CD8-positive, alpha-beta memory T cell (primary cell): ENCODE data around the gene FAT1. TPM values are rescaled to one million over a fixed set of nuclear protein-coding genes. Genes with fewer than 3 reads are reported as not detected.

Experiments used
- CTCF ChIA-PET: fragments of 350-600 bp; sonication (Branson Sonifier 250); formaldehyde crosslinking; loops from one replicate; lab custom pipeline; 2021; ENCODE audit warnings: antibody characterized with exemption; lab: Charles Lee
- POLR2A ChIA-PET: fragments of 350-600 bp; sonication (Branson Sonifier 250); formaldehyde crosslinking; loops from one replicate; lab custom pipeline; 2021; ENCODE audit warnings: antibody characterized with exemption; lab: Charles Lee
- DNase-seq, 5 donors: peaks; one replicate each; pipeline versions ENCODE4 v3.0.0 to v3.0.0-alpha.2; 2020 to 2022; ENCODE audit warnings: mixed read lengths in 1 of 5
- H3K27ac ChIP-seq: one replicate; pipeline ENCODE4 v1.7.0; 2013; ENCODE audit warnings: low read depth, mild to moderate bottlenecking, low read length, moderate library complexity
- H3K27me3 ChIP-seq: 2 replicates; pipeline ENCODE4 v1.7.0; 2013; ENCODE audit warnings: low read length, mild to moderate bottlenecking; ENCODE audit not compliant: insufficient read depth, poor library complexity, severe bottlenecking
- H3K36me3 ChIP-seq: 2 replicates; pipeline ENCODE4 v1.7.0; 2013; ENCODE audit warnings: mild to moderate bottlenecking, low read length, moderate library complexity; ENCODE audit not compliant: insufficient read depth
- H3K4me1 ChIP-seq: 2 replicates; pipeline ENCODE4 v1.7.0; 2013; ENCODE audit warnings: mild to moderate bottlenecking, low read length, moderate library complexity; ENCODE audit not compliant: insufficient read depth
- H3K4me3 ChIP-seq: 2 replicates; pipeline ENCODE4 v1.7.0; 2013; ENCODE audit warnings: mild to moderate bottlenecking, low read length
- H3K9me3 ChIP-seq: 2 replicates; pipeline ENCODE4 v1.7.0; 2013; ENCODE audit warnings: mild to moderate bottlenecking, low read length
- H3K27ac Mint-ChIP-seq, 8 donors: one replicate each; pipeline ENCODE4 v1.8.0; 2020 to 2021; ENCODE audit warnings: mixed read lengths in 8 of 8, mild to moderate bottlenecking in 6 of 8, inconsistent platforms in 3 of 8, moderate library complexity in 3 of 8
- H3K27me3 Mint-ChIP-seq, 2 donors: one replicate each; pipeline ENCODE4 v1.8.0; 2020 to 2021; ENCODE audit warnings: mixed read lengths in 2 of 2, mild to moderate bottlenecking in 1 of 2, moderate library complexity in 1 of 2
- H3K36me3 Mint-ChIP-seq, 3 donors: one replicate each; pipeline ENCODE4 v1.8.0; 2020 to 2021; ENCODE audit warnings: mixed read lengths in 3 of 3, inconsistent platforms in 1 of 3, mild to moderate bottlenecking in 1 of 3
- H3K4me1 Mint-ChIP-seq, 3 donors: one replicate each; pipeline ENCODE4 v1.8.0; 2020 to 2021; ENCODE audit warnings: mixed read lengths in 3 of 3, inconsistent platforms in 1 of 3, mild to moderate bottlenecking in 1 of 3
- H3K4me3 Mint-ChIP-seq, 7 donors: one replicate each; pipeline ENCODE4 v1.8.0; 2020 to 2021; ENCODE audit warnings: mixed read lengths in 7 of 7, mild to moderate bottlenecking in 6 of 7, moderate library complexity in 4 of 7, inconsistent platforms in 2 of 7
- H3K9me3 Mint-ChIP-seq, 5 donors: one replicate each; pipeline ENCODE4 v1.8.0; 2020 to 2022; ENCODE audit warnings: mixed read lengths in 5 of 5, mild to moderate bottlenecking in 3 of 5, moderate library complexity in 2 of 5, inconsistent platforms in 1 of 5
- polyA plus RNA-seq: library from polyadenylated mRNA; unstranded; fragments of 300-500 nt; fragmentation: Illumina TruSeq; gene quantifications from one replicate; pipeline ENCODE4 v1.2.3, GENCODE V29; 2021
- total RNA-seq, 2 experiments: library from RNA; stranded (reverse); gene quantifications; one replicate each; pipeline ENCODE4 v1.2.3, GENCODE V29; 2021

Gene FAT1
- total and polyA plus RNA-seq, 3 experiments from 2014 or later, result not detected

- Mint-ChIP-seq H3K27me3 (no peaks in the 10 kb centered on the region), H3K36me3 (no peaks in the 10 kb centered on the region), H3K27ac (no peak overlapping the region), H3K9me3 (peaks cover 3 to 8% (median 6%) of the 10 kb centered on the region in 5 donors), H3K4me1 (no peaks in the 10 kb centered on the region), H3K4me3 (no peak overlapping the region)
- Histone ChIP-seq H3K27me3 (no peaks in the 10 kb centered on the region), H3K4me3 (no peak overlapping the region), H3K36me3 (no peaks in the 10 kb centered on the region), H3K4me1 (no peaks in the 10 kb centered on the region), H3K27ac (no peak overlapping the region), H3K9me3 (no peaks in the 10 kb centered on the region)
- ChIA-PET CTCF (no interaction called here), POLR2A (no interaction called here)
- DNase-seq, result no peak
Observed at GRCh38 chr4:186580669-186581068, 143.0 kb downstream of the FAT1 start.

GRCh38 chr4:186570193-186570996 is 153.3 kb downstream of the FAT1 start:
- no peaks in the 10 kb centered on the region for H3K36me3 ChIP-seq
- Mint-ChIP-seq H3K36me3 (no peaks in the 10 kb centered on the region), H3K27ac (no peak overlapping the region), H3K9me3 (peaks cover 0 to 2% (median 0%) of the 10 kb centered on the region in 5 donors), H3K4me3 (no peak overlapping the region), H3K4me1 (no peaks in the 10 kb centered on the region), H3K27me3 (peaks cover 0 to 4% of the 10 kb centered on the region in 2 donors)
- ChIA-PET POLR2A (no interaction called here), CTCF (no interaction called here)
- no peaks in the 10 kb centered on the region for H3K27me3 ChIP-seq
- H3K27ac ChIP-seq, result no peak overlapping the region
- H3K4me1 ChIP-seq, result no peaks in the 10 kb centered on the region
- no peak for DNase-seq
- H3K9me3 ChIP-seq, result no peaks in the 10 kb centered on the region
- H3K4me3 ChIP-seq, result no peak overlapping the region

GRCh38 chr4:186569533-186570192 is 154.0 kb downstream of the FAT1 start:
- Mint-ChIP-seq H3K9me3 (peaks cover 0 to 2% (median 0%) of the 10 kb centered on the region in 5 donors), H3K36me3 (no peaks in the 10 kb centered on the region), H3K27ac (no peak overlapping the region), H3K4me1 (no peaks in the 10 kb centered on the region), H3K27me3 (peaks cover 0 to 4% of the 10 kb centered on the region in 2 donors), H3K4me3 (no peak overlapping the region)
- POLR2A ChIA-PET, result no interaction called here
- no peaks in the 10 kb centered on the region for H3K36me3 ChIP-seq
- H3K4me3 ChIP-seq, result no peak overlapping the region
- CTCF ChIA-PET, result no interaction called here
- no peak for DNase-seq
- no peak overlapping the region for H3K27ac ChIP-seq
- no peaks in the 10 kb centered on the region for H3K27me3 ChIP-seq
- no peaks in the 10 kb centered on the region for H3K9me3 ChIP-seq
- no peaks in the 10 kb centered on the region for H3K4me1 ChIP-seq

GRCh38 chr4:186566068-186566467 is 157.6 kb downstream of the FAT1 start:
- Mint-ChIP-seq H3K9me3 (peaks cover 0 to 2% (median 0%) of the 10 kb centered on the region in 5 donors), H3K27ac (no peak overlapping the region), H3K27me3 (peaks cover 0 to 6% of the 10 kb centered on the region in 2 donors), H3K36me3 (no peaks in the 10 kb centered on the region), H3K4me1 (no peaks in the 10 kb centered on the region), H3K4me3 (no peak overlapping the region)
- H3K9me3 ChIP-seq, result no peaks in the 10 kb centered on the region
- no peak overlapping the region for H3K27ac ChIP-seq
- H3K4me1 ChIP-seq, result no peaks in the 10 kb centered on the region
- POLR2A ChIA-PET, result no interaction called here
- DNase-seq, result no peak
- H3K4me3 ChIP-seq, result no peak overlapping the region
- no peaks in the 10 kb centered on the region for H3K27me3 ChIP-seq
- CTCF ChIA-PET, result no interaction called here
- H3K36me3 ChIP-seq, result no peaks in the 10 kb centered on the region

GRCh38 chr4:186563761-186564160 is 159.9 kb downstream of the FAT1 start:
- Histone ChIP-seq H3K27me3 (no peaks in the 10 kb centered on the region), H3K9me3 (no peaks in the 10 kb centered on the region), H3K4me3 (no peak overlapping the region), H3K36me3 (no peaks in the 10 kb centered on the region), H3K27ac (no peak overlapping the region), H3K4me1 (no peaks in the 10 kb centered on the region)
- Mint-ChIP-seq H3K27me3 (peaks cover 0 to 6% of the 10 kb centered on the region in 2 donors), H3K9me3 (peaks cover 0 to 2% (median 0%) of the 10 kb centered on the region in 5 donors), H3K4me1 (no peaks in the 10 kb centered on the region), H3K27ac (no peak overlapping the region), H3K4me3 (no peak overlapping the region), H3K36me3 (no peaks in the 10 kb centered on the region)
- ChIA-PET CTCF (no interaction called here), POLR2A (no interaction called here)
- DNase-seq, result no peak

GRCh38 chr4:186561748-186562147 is 161.9 kb downstream of the FAT1 start:
- H3K4me1 Mint-ChIP-seq, result no peaks in the 10 kb centered on the region

GRCh38 chr4:186560647-186561046 is 163.0 kb downstream of the FAT1 start:
- Histone ChIP-seq H3K27me3 (no peaks in the 10 kb centered on the region), H3K4me1 (no peaks in the 10 kb centered on the region), H3K36me3 (no peaks in the 10 kb centered on the region), H3K27ac (no peak overlapping the region), H3K4me3 (no peak overlapping the region), H3K9me3 (no peaks in the 10 kb centered on the region)
- DNase-seq, result no peak
- Mint-ChIP-seq H3K27ac (no peak overlapping the region), H3K36me3 (no peaks in the 10 kb centered on the region), H3K9me3 (peaks cover 0 to 2% (median 0%) of the 10 kb centered on the region in 5 donors), H3K4me1 (no peaks in the 10 kb centered on the region), H3K27me3 (peaks cover 2 to 5% of the 10 kb centered on the region in 2 donors), H3K4me3 (no peak overlapping the region)
- POLR2A ChIA-PET, result no interaction called here
- CTCF ChIA-PET, result no interaction called here

More at GRCh38 chr4:186561748-186562147, 161.9 kb downstream of the FAT1 start:
- POLR2A ChIA-PET, result no interaction called here
- Mint-ChIP-seq H3K9me3 (peaks cover 0 to 2% (median 0%) of the 10 kb centered on the region in 5 donors), H3K36me3 (no peaks in the 10 kb centered on the region), H3K27me3 (peaks cover 0 to 6% of the 10 kb centered on the region in 2 donors), H3K27ac (no peak overlapping the region), H3K4me3 (no peak overlapping the region)
- CTCF ChIA-PET, result no interaction called here
- DNase-seq, result no peak
- Histone ChIP-seq H3K4me3 (no peak overlapping the region), H3K27me3 (no peaks in the 10 kb centered on the region), H3K4me1 (no peaks in the 10 kb centered on the region), H3K27ac (no peak overlapping the region), H3K36me3 (no peaks in the 10 kb centered on the region), H3K9me3 (no peaks in the 10 kb centered on the region)

GRCh38 chr4:186557486-186557885 is 166.2 kb downstream of the FAT1 start:
- Mint-ChIP-seq H3K36me3 (no peaks in the 10 kb centered on the region), H3K27me3 (peaks cover 7 to 24% of the 10 kb centered on the region in 2 donors), H3K4me3 (no peak overlapping the region), H3K4me1 (no peaks in the 10 kb centered on the region), H3K27ac (no peak overlapping the region), H3K9me3 (peaks cover 0 to 3% (median 0%) of the 10 kb centered on the region in 5 donors)
- Histone ChIP-seq H3K9me3 (no peaks in the 10 kb centered on the region), H3K4me1 (no peaks in the 10 kb centered on the region), H3K27ac (no peak overlapping the region), H3K4me3 (no peak overlapping the region), H3K27me3 (no peaks in the 10 kb centered on the region), H3K36me3 (no peaks in the 10 kb centered on the region)
- DNase-seq, result no peak
- ChIA-PET CTCF (no interaction called here), POLR2A (no interaction called here)
